ENCODE results near the gene ANK2.

GRCh38 chr4:113355550-113356371, 306.3 kb downstream of the ANK2 start:
- no peak for TF ChIP-seq CTCF (conservative IDR thresholded peaks at IDR 0.05; ENCODE audit: low read length)
- TF ChIP-seq EZH2phosphoT487 (IDR thresholded peaks at IDR 0.05; ENCODE audit: borderline replicate concordance, low read depth, low read length) = no peak
